A549 (cell line): Measurements from ENCODE around the gene SORBS1. TPM values are rescaled to one million over a fixed set of nuclear protein-coding genes. Genes with fewer than 3 reads are reported as not detected.

Experiments
- ATAC-seq, 2 experiments: fragments of 200-7000 bp in 1 of 2; fragments of >200 bp in 1 of 2; cut with Nextera tagmentation in 1 of 2; cut with Tn5 transposase in 1 of 2; 3 replicates each; pipeline versions ENCODE4 v1.8.0 to v1.9.1; 2018 to 2020; ENCODE audit warnings: mild to moderate bottlenecking in 1 of 2, moderate library complexity in 1 of 2
- CTCF ChIA-PET: fragments of 300-600 bp; sonication (Branson Sonifier 250); formaldehyde crosslinking; extraction: SDS; loops from one replicate; lab custom pipeline; 2021; ENCODE audit warnings: antibody characterized with exemption, inconsistent platforms; lab: Yijun Ruan, JAX
- POLR2A ChIA-PET: fragments of 350-600 bp; formaldehyde crosslinking; extraction: SDS; loops from one replicate; lab custom pipeline; 2021; ENCODE audit warnings: antibody characterized with exemption, inconsistent platforms; lab: Yijun Ruan, JAX
- DNase-seq, 2 experiments: peaks; one replicate each; pipeline versions ENCODE4 v3.0.0 to v3.0.0-alpha.2; 2011 to 2016; ENCODE audit warnings: low read depth in 1 of 2, low spot score in 1 of 2
- FAIRE-seq: peaks from 2 replicates; lab custom pipeline; 2011; peaks lifted over from hg19 to GRCh38; lab: Jason Lieb, UNC
- H3K27ac ChIP-seq, 2 experiments: fragments of >200 bp; sonication (Bioruptor Twin); formaldehyde crosslinking; 3 replicates each; pipeline ENCODE4 v1.5.1; 2016 to 2017
- H3K4me1 ChIP-seq: fragments of >200 bp; sonication (Bioruptor Twin); formaldehyde crosslinking; 3 replicates; pipeline ENCODE4 v1.6.1; 2016
- H3K4me2 ChIP-seq: fragments of >200 bp; sonication (Bioruptor Twin); formaldehyde crosslinking; 3 replicates; pipeline ENCODE4 v1.6.1; 2016
- H3K4me3 ChIP-seq: fragments of >200 bp; sonication (Bioruptor Twin); formaldehyde crosslinking; 3 replicates; pipeline ENCODE4 v1.5.1; 2016
- H3K9me3 ChIP-seq: fragments of >200 bp; sonication (Bioruptor Twin); formaldehyde crosslinking; 3 replicates; pipeline ENCODE4 v1.6.1; 2016
- CBX8 ChIP-seq: fragments of 200-600 bp; sonication (generic); IDR thresholded peaks from 2 replicates; pipeline ENCODE4 v1.6.1; 2016
- EHF ChIP-seq: fragments of 250-450 bp; sonication (Bioruptor Pico); IDR thresholded peaks from 2 replicates; pipeline ENCODE4 v1.5.0; 2020; ENCODE audit warnings: mild to moderate bottlenecking
- EHMT2 ChIP-seq: fragments of 200-600 bp; sonication (generic); IDR thresholded peaks from 2 replicates; pipeline ENCODE4 v1.6.1; 2016; ENCODE audit warnings: antibody characterized with exemption, low read depth, mild to moderate bottlenecking, moderate library complexity
- EP300 ChIP-seq, 2 experiments: fragments of >200 bp; sonication (Bioruptor Twin); formaldehyde crosslinking; IDR thresholded peaks; 2 replicates in 1 of 2; 3 replicates in 1 of 2; pipeline ENCODE4 v1.6.1; 2016 to 2017
- FOSL2 ChIP-seq, 2 experiments: fragments of 450-650 bp in 1 of 2; fragments of >200 bp in 1 of 2; sonication (Bioruptor Twin) in 1 of 2; formaldehyde crosslinking; IDR thresholded peaks; 2 replicates each; pipeline versions ENCODE4 v1.5.0 to v1.6.1; 2016 to 2020; ENCODE audit warnings: mild to moderate bottlenecking in 1 of 2, moderate library complexity in 1 of 2
- MYC ChIP-seq: IDR thresholded peaks from 2 replicates; pipeline ENCODE4 v1.6.1; 2012; ENCODE audit warnings: mild to moderate bottlenecking, inconsistent platforms, low read length, improper control_type of control experiment, borderline replicate concordance
- NR3C1 ChIP-seq: fragments of >200 bp; sonication (Bioruptor Twin); formaldehyde crosslinking; IDR thresholded peaks from 3 replicates; pipeline ENCODE4 v1.6.1; 2017
- POLR2A ChIP-seq: IDR thresholded peaks from 2 replicates; pipeline ENCODE4 v1.6.1; 2012; ENCODE audit warnings: mild to moderate bottlenecking, low read length
- RAD21 ChIP-seq, 2 experiments: fragments of >200 bp in 1 of 2; sonication (Bioruptor Twin) in 1 of 2; formaldehyde crosslinking in 1 of 2; IDR thresholded peaks in 1 of 2; conservative IDR thresholded peaks in 1 of 2; 2 replicates in 1 of 2; 3 replicates in 1 of 2; pipeline ENCODE4 v1.6.1; 2012 to 2018; ENCODE audit warnings: inconsistent platforms in 1 of 2
- RARB ChIP-seq: fragments of 250-450 bp; sonication (Bioruptor Pico); IDR thresholded peaks from 2 replicates; pipeline ENCODE4 v1.8.0; 2021; ENCODE audit warnings: mild to moderate bottlenecking, moderate library complexity
- RCOR1 ChIP-seq: fragments of 150-350 bp; IDR thresholded peaks from 2 replicates; pipeline ENCODE4 v1.6.1; 2014; ENCODE audit warnings: antibody characterized with exemption, low read length, low read depth
- SMC3 ChIP-seq: fragments of >200 bp; sonication (Bioruptor Twin); formaldehyde crosslinking; IDR thresholded peaks from 3 replicates; pipeline ENCODE4 v1.6.1; 2018; ENCODE audit warnings: inconsistent platforms
- SREBF2 ChIP-seq: fragments of 450-650 bp; IDR thresholded peaks from 2 replicates; pipeline ENCODE4 v1.6.1; 2014; ENCODE audit warnings: mild to moderate bottlenecking, moderate library complexity
- ZSCAN20 ChIP-seq: fragments of 250-450 bp; sonication (Bioruptor Pico); IDR thresholded peaks from 2 replicates; pipeline ENCODE4 v1.8.0; 2022; ENCODE audit warnings: mild to moderate bottlenecking, moderate library complexity
- WGBS: methylation state at CpG from one replicate; pipeline ENCODE4 v1.1.6; 2017; ENCODE audit errors: missing lambda C conversion rate; 5-methylcytosine and 5-hydroxymethylcytosine counted together
- polyA plus RNA-seq, 4 experiments: library from polyadenylated mRNA; depleted of rRNA in 3 of 4; stranded (reverse); fragments of >200 nt; fragmentation: RNase III in 1 of 4; extraction: RNeasy Plus Mini Kit Qiagen cat#74134 plus additional on column Dnase treatment in 1 of 4; gene quantifications; 2 replicates in 3 of 4; 3 replicates in 1 of 4; pipeline ENCODE4 v1.2.3, GENCODE V29; 2011 to 2017
- TF ChIP-seq, protein P1 (sequence below): fragments of 450-650 bp; IDR thresholded peaks from 2 replicates; pipeline ENCODE4 v1.6.1; 2014; ENCODE audit warnings: antibody characterized with exemption
- TF ChIP-seq, protein P2 (sequence below): fragments of 250-450 bp; sonication (Bioruptor Pico); IDR thresholded peaks from 2 replicates; pipeline ENCODE4 v1.5.0; 2021; ENCODE audit warnings: mild to moderate bottlenecking, moderate library complexity, borderline replicate concordance
- TF ChIP-seq, protein P3 (sequence below): fragments of 200-600 bp; sonication (generic); IDR thresholded peaks from 2 replicates; pipeline ENCODE4 v1.6.1; 2016; ENCODE audit warnings: antibody characterized with exemption, mild to moderate bottlenecking, moderate library complexity
- TF ChIP-seq, protein P4 (sequence below): fragments of >200 bp; sonication (Bioruptor Twin); formaldehyde crosslinking; IDR thresholded peaks from 3 replicates; pipeline ENCODE4 v1.6.1; 2016
- TF ChIP-seq, protein P5 (sequence below): fragments of >200 bp; sonication (Bioruptor Twin); formaldehyde crosslinking; IDR thresholded peaks from 3 replicates; pipeline ENCODE4 v1.5.1; 2016

The SORBS1 gene
- polyA plus RNA-seq, 2 of the 4 experiments (the other 2 are of a cell fraction): 0.39 to 0.80 TPM

DNA sequence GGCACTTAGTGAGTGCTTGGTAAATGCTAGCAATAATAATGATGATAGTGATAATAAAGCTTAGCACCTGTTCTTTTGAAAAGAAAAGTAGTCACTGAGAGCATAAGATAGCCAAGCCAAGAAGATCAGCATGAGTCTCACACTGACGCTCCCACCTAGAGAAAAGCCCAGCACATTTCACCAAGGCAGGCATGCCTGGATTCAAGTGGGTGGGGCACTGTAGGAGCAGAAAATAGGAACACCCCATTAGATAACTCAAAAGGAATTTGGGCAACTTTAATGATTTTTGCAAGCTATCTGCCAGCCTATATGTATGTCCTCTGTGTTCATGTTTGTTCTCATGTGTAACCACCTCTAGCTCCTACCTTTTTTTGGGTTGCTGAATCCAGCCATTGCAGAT lies 18.1 kb upstream of the SORBS1 start (continued):
- TF ChIP-seq EHMT2 (no peak), MYC (no peak), RCOR1 (no peak), SMC3 (no peak)
- TF ChIP-seq, protein P1, sequence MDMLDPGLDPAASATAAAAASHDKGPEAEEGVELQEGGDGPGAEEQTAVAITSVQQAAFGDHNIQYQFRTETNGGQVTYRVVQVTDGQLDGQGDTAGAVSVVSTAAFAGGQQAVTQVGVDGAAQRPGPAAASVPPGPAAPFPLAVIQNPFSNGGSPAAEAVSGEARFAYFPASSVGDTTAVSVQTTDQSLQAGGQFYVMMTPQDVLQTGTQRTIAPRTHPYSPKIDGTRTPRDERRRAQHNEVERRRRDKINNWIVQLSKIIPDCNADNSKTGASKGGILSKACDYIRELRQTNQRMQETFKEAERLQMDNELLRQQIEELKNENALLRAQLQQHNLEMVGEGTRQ: no peak
- TF ChIP-seq, protein P2, sequence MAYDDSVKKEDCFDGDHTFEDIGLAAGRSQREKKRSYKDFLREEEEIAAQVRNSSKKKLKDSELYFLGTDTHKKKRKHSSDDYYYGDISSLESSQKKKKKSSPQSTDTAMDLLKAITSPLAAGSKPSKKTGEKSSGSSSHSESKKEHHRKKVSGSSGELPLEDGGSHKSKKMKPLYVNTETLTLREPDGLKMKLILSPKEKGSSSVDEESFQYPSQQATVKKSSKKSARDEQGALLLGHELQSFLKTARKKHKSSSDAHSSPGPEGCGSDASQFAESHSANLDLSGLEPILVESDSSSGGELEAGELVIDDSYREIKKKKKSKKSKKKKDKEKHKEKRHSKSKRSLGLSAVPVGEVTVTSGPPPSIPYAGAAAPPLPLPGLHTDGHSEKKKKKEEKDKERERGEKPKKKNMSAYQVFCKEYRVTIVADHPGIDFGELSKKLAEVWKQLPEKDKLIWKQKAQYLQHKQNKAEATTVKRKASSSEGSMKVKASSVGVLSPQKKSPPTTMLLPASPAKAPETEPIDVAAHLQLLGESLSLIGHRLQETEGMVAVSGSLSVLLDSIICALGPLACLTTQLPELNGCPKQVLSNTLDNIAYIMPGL (CRISPR knock-in tag): no peak

DNA sequence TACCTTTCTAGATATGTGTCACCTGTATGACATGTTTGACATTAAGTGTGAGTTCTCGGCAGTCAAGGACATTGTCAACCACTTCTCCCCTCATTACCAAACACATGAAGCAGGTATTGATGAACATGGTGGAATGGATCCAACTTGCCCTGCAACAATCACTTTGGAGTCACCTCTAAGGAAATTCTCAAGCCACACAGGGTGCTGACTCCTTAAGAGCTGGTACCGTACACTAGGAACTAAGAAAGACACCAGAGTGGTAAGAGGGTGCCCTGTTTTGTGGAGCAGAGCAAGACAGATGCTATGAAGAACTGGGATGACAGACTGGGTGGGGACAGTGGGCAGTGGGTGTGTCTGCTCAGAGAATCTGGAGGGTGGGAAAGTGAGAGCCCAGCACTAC lies 17.4 kb upstream of the SORBS1 start:
- FAIRE-seq (no peak), ATAC-seq (no peak), DNase-seq (no peak)
- CTCF ChIA-PET: interaction anchor here (1.6 kb wide), 1 partner anchor 12 kb away, joined by 3 read pairs; no protein-coding TSS in a partner anchor
- TF ChIP-seq, protein P3, sequence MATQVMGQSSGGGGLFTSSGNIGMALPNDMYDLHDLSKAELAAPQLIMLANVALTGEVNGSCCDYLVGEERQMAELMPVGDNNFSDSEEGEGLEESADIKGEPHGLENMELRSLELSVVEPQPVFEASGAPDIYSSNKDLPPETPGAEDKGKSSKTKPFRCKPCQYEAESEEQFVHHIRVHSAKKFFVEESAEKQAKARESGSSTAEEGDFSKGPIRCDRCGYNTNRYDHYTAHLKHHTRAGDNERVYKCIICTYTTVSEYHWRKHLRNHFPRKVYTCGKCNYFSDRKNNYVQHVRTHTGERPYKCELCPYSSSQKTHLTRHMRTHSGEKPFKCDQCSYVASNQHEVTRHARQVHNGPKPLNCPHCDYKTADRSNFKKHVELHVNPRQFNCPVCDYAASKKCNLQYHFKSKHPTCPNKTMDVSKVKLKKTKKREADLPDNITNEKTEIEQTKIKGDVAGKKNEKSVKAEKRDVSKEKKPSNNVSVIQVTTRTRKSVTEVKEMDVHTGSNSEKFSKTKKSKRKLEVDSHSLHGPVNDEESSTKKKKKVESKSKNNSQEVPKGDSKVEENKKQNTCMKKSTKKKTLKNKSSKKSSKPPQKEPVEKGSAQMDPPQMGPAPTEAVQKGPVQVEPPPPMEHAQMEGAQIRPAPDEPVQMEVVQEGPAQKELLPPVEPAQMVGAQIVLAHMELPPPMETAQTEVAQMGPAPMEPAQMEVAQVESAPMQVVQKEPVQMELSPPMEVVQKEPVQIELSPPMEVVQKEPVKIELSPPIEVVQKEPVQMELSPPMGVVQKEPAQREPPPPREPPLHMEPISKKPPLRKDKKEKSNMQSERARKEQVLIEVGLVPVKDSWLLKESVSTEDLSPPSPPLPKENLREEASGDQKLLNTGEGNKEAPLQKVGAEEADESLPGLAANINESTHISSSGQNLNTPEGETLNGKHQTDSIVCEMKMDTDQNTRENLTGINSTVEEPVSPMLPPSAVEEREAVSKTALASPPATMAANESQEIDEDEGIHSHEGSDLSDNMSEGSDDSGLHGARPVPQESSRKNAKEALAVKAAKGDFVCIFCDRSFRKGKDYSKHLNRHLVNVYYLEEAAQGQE: no peak
- TF ChIP-seq EHF (CRISPR knock-in tag) (no peak), RARB (CRISPR knock-in tag) (no peak), POLR2A (no peak), NR3C1 (no peak), FOSL2 (IDR thresholded peaks at IDR 0.05) (no peak), FOSL2 (CRISPR knock-in tag; IDR thresholded peaks at IDR 0.05) (no peak), RCOR1 (no peak), EP300 (IDR thresholded peaks at IDR 0.05) (no peak), ZSCAN20 (CRISPR knock-in tag) (no peak), RAD21 (conservative IDR thresholded peaks at IDR 0.05 in 1 of 2, IDR thresholded peaks at IDR 0.05 in 1 of 2) (no peak), SREBF2 (no peak), CBX8 (no peak)
- TF ChIP-seq, protein P4, sequence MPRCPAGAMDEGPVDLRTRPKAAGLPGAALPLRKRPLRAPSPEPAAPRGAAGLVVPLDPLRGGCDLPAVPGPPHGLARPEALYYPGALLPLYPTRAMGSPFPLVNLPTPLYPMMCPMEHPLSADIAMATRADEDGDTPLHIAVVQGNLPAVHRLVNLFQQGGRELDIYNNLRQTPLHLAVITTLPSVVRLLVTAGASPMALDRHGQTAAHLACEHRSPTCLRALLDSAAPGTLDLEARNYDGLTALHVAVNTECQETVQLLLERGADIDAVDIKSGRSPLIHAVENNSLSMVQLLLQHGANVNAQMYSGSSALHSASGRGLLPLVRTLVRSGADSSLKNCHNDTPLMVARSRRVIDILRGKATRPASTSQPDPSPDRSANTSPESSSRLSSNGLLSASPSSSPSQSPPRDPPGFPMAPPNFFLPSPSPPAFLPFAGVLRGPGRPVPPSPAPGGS: no peak
- TF ChIP-seq, protein P1: no peak
- TF ChIP-seq, protein P5, sequence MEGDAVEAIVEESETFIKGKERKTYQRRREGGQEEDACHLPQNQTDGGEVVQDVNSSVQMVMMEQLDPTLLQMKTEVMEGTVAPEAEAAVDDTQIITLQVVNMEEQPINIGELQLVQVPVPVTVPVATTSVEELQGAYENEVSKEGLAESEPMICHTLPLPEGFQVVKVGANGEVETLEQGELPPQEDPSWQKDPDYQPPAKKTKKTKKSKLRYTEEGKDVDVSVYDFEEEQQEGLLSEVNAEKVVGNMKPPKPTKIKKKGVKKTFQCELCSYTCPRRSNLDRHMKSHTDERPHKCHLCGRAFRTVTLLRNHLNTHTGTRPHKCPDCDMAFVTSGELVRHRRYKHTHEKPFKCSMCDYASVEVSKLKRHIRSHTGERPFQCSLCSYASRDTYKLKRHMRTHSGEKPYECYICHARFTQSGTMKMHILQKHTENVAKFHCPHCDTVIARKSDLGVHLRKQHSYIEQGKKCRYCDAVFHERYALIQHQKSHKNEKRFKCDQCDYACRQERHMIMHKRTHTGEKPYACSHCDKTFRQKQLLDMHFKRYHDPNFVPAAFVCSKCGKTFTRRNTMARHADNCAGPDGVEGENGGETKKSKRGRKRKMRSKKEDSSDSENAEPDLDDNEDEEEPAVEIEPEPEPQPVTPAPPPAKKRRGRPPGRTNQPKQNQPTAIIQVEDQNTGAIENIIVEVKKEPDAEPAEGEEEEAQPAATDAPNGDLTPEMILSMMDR: no peak
- Histone ChIP-seq H3K27ac (no peak overlapping the region), H3K4me2 (no peak overlapping the region), H3K4me1 (no peaks in the 10 kb centered on the region), H3K4me3 (no peak overlapping the region), H3K9me3 (no peaks in the 10 kb centered on the region)
- WGBS: 28% methylated on average over 2 of the region's 2 CpGs
- POLR2A ChIA-PET: no interaction called here
